ENCODE data around the gene FAM168B. TPM values are rescaled to one million over a fixed set of nuclear protein-coding genes. Genes with fewer than 3 reads are reported as not detected.
A peak's percentile ranks its signal among the peaks of the same experiment; 100 is the strongest.

FAM168B gene
- total and polyA plus RNA-seq, 3 experiments from 2014 or later: 40.4 to 97.6 (median 93.1) TPM

DNA sequence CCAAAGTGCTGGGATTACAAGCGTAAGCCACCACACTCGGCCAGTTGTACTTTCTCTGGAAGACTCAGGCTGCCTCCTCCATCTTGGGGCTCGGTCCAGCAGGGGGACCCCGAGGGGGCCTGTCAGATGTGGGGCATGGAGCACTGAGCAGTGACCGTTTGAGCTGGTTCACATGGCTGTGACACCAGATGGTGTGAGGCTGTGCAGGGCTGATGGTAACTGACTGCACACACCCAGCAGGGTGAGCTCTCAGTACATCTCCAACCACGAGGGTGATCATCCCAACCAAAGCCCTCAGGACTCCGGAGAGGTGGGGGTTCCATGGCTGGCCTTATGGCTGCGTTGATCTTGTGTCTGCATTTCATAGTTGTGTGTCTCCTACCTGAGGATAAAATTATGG lies 63.4 kb downstream of the FAM168B start:
- H3K36me3 ChIP-seq (ENCODE audit: insufficient read depth, low read length): no peaks in the 10 kb centered on the region
- Mint-ChIP-seq H3K9me3 (peaks cover 0 to 9% (median 2%) of the 10 kb centered on the region in 5 donors), H3K27me3 (peaks cover 15 to 59% of the 10 kb centered on the region in 2 donors), H3K36me3 (peaks cover 0 to 1% (median 0%) of the 10 kb centered on the region in 3 donors), H3K4me3 (no peak overlapping the region), H3K4me1 (peaks cover 8 to 11% (median 10%) of the 10 kb centered on the region in 3 donors), H3K27ac (no peak overlapping the region)
- CTCF ChIA-PET: no interaction called here
- peaks cover 11% of the 10 kb centered on the region for H3K27me3 ChIP-seq (ENCODE audit: insufficient read depth, low read length, poor library complexity, severe bottlenecking)
- no peak overlapping the region for H3K4me3 ChIP-seq (ENCODE audit: low read length)
- no peaks in the 10 kb centered on the region for H3K9me3 ChIP-seq (ENCODE audit: low read length)
- H3K4me1 ChIP-seq (ENCODE audit: insufficient read depth, low read length): peaks cover 10% of the 10 kb centered on the region
- DNase-seq: no peak
- POLR2A ChIA-PET: no interaction called here
- no peak overlapping the region for H3K27ac ChIP-seq (ENCODE audit: low read depth, low read length)

DNA sequence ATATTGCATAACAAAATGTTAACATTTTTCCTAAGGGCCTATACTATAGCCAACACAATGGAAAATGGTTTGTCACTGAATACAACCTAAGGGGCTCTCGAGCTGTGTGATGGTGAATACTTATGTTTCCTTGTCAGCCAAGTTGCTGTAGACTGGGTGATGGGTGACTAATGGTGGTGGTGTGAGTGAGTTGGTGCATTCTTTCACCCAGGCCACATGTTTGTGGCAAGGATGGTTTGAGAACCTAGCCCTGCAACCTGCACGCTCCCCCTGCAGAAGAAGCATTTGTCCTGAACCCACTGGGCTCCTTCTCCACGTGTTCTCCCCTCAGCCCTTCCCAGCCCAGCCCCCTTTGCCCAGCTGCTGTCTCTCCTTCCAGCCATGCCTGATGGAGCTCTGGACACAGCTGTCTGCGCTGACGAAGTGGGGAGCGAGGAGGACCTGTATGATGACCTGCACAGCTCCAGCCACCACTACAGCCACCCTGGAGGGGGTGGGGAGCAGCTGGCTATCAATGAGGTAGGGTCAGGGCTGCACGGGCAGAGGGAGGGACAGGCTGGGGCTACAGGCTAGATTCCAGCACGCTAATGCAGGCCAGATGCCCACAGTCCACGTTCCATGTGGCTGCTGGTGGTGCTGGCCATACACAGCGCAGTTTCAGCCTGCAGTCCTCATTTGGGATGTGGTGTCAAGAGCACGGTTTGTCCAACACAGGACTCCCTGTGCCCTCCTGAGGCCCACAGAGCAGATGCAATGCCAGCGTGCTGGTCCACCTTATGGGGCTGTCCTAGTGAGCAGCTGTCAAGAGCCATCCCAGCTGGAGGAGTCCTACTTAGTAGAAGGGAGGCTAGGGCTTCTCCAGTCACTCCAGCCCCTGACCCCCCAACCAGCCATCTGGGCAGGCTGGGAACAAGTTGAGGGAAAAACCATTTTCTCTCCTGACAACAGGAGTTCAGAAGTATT lies 65.4 kb downstream of the FAM168B start:
- peaks cover 0 to 1% (median 0%) of the 10 kb centered on the region in 3 donors for H3K36me3 Mint-ChIP-seq
- ChIA-PET POLR2A (no interaction called here), CTCF (no interaction called here)
- no peaks in the 10 kb centered on the region for H3K4me1 Mint-ChIP-seq
- DNase-seq: no peak
- Histone ChIP-seq H3K27ac (ENCODE audit: low read depth, low read length) (no peak overlapping the region), H3K4me1 (ENCODE audit: insufficient read depth, low read length) (no peaks in the 10 kb centered on the region), H3K27me3 (ENCODE audit: insufficient read depth, low read length, poor library complexity, severe bottlenecking) (peaks cover 7% of the 10 kb centered on the region), H3K9me3 (ENCODE audit: low read length) (no peaks in the 10 kb centered on the region), H3K36me3 (ENCODE audit: insufficient read depth, low read length) (no peaks in the 10 kb centered on the region), H3K4me3 (ENCODE audit: low read length) (no peak overlapping the region)
- H3K9me3 Mint-ChIP-seq: peaks cover 0 to 9% (median 2%) of the 10 kb centered on the region in 5 donors
- no peak overlapping the region for H3K4me3 Mint-ChIP-seq
- no peak overlapping the region for H3K27ac Mint-ChIP-seq
- H3K27me3 Mint-ChIP-seq: peaks cover 13 to 63% of the 10 kb centered on the region in 2 donors

DNA sequence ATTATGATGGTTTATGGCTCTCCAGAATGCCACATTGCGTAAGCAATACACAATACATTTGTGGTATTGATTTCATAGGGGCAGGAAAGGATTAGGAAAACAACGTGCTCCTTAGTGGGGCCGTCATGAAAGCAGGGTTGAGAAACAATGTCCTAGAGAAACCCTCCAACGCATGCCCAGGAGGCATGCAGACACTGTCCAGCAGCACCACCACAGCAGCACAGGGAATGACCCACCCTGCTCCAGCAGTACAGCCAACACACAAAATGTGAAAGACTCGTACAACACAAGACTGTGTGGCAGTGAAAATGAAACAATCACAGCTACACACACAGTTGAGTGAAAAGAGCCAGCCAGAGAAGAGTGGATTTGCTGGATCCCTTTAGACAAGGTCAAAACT lies 66.3 kb downstream of the FAM168B start:
- Mint-ChIP-seq H3K27ac (no peak overlapping the region), H3K4me1 (no peaks in the 10 kb centered on the region), H3K4me3 (no peak overlapping the region), H3K36me3 (peaks cover 0 to 1% (median 0%) of the 10 kb centered on the region in 3 donors), H3K27me3 (peaks cover 13 to 65% of the 10 kb centered on the region in 2 donors), H3K9me3 (peaks cover 0 to 9% (median 2%) of the 10 kb centered on the region in 5 donors)
- no peak overlapping the region for H3K4me3 ChIP-seq (ENCODE audit: low read length)
- H3K27me3 ChIP-seq (ENCODE audit: insufficient read depth, low read length, poor library complexity, severe bottlenecking): peaks cover 7% of the 10 kb centered on the region
- POLR2A ChIA-PET: no interaction called here
- H3K4me1 ChIP-seq (ENCODE audit: insufficient read depth, low read length): no peaks in the 10 kb centered on the region
- CTCF ChIA-PET: no interaction called here
- no peak for DNase-seq
- H3K27ac ChIP-seq (ENCODE audit: low read depth, low read length): no peak overlapping the region
- no peaks in the 10 kb centered on the region for H3K9me3 ChIP-seq (ENCODE audit: low read length)
- H3K36me3 ChIP-seq (ENCODE audit: insufficient read depth, low read length): no peaks in the 10 kb centered on the region

DNA sequence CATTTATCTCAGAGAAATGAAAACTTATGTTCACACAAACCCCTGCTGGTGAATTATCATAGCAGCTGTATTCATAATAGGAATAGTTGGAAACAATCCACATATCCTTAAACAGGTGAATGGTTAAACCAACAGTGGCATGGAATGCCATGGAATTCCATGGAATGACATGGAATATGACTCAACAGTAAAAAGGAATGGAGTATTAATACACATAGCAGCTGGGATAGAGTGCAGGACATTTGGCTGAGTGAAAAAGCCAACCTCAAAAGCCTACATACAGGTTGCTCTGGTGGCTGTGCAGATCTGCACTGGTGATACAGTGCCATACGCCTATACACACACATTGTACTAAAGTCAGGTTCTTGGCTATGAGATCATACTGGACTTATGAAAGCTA lies 69.5 kb downstream of the FAM168B start:
- Histone ChIP-seq H3K27ac (ENCODE audit: low read depth, low read length) (no peak overlapping the region), H3K36me3 (ENCODE audit: insufficient read depth, low read length) (no peaks in the 10 kb centered on the region), H3K27me3 (ENCODE audit: insufficient read depth, low read length, poor library complexity, severe bottlenecking) (peaks cover 7% of the 10 kb centered on the region), H3K9me3 (ENCODE audit: low read length) (no peaks in the 10 kb centered on the region), H3K4me1 (ENCODE audit: insufficient read depth, low read length) (no peaks in the 10 kb centered on the region), H3K4me3 (ENCODE audit: low read length) (no peak overlapping the region)
- no peak overlapping the region for H3K27ac Mint-ChIP-seq
- DNase-seq: no peak
- H3K27me3 Mint-ChIP-seq: peaks cover 17 to 64% of the 10 kb centered on the region in 2 donors
- CTCF ChIA-PET: interaction anchor here (1.8 kb wide), 1 partner anchor 17 kb away, joined by 8 read pairs; no protein-coding TSS in a partner anchor
- H3K9me3 Mint-ChIP-seq: peaks cover 0 to 9% (median 4%) of the 10 kb centered on the region in 5 donors
- no peaks in the 10 kb centered on the region for H3K4me1 Mint-ChIP-seq
- peaks cover 0 to 3% (median 0%) of the 10 kb centered on the region in 3 donors for H3K36me3 Mint-ChIP-seq
- POLR2A ChIA-PET: no interaction called here
- H3K4me3 Mint-ChIP-seq: no peak overlapping the region

DNA sequence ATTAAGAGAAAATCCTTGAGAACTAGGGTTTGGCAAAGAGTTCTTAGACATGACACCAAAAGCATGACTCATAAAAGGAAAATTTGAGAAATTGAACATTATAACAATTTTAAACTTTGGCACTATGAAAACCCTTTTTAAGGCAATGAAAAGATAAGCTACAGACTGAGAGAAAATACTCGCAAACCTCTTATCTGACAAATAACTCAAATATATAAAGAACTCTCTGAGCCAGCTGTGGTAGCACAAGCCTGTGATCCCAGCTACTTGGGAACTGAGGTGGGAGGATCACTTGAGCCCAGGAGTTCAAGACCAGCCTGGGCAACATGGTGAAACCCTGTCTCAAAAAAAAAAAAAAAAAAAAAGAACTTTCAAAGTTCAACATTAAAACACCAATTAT lies 70.5 kb downstream of the FAM168B start:
- no peaks in the 10 kb centered on the region for H3K4me1 ChIP-seq (ENCODE audit: insufficient read depth, low read length)
- CTCF ChIA-PET: interaction anchor here (1.8 kb wide), 1 partner anchor 18 kb away, joined by 8 read pairs; no protein-coding TSS in a partner anchor
- no peaks in the 10 kb centered on the region for H3K9me3 ChIP-seq (ENCODE audit: low read length)
- Mint-ChIP-seq H3K27me3 (peaks cover 12 to 55% of the 10 kb centered on the region in 2 donors), H3K9me3 (peaks cover 0 to 8% (median 4%) of the 10 kb centered on the region in 5 donors), H3K27ac (no peak overlapping the region), H3K4me3 (no peak overlapping the region), H3K4me1 (no peaks in the 10 kb centered on the region), H3K36me3 (peaks cover 0 to 3% (median 0%) of the 10 kb centered on the region in 3 donors)
- H3K36me3 ChIP-seq (ENCODE audit: insufficient read depth, low read length): no peaks in the 10 kb centered on the region
- POLR2A ChIA-PET: interaction anchor here (0.7 kb wide), 1 partner anchor 68 kb away, joined by 3 read pairs; no protein-coding TSS in a partner anchor
- H3K27ac ChIP-seq (ENCODE audit: low read depth, low read length): no peak overlapping the region
- no peak overlapping the region for H3K4me3 ChIP-seq (ENCODE audit: low read length)
- H3K27me3 ChIP-seq (ENCODE audit: insufficient read depth, low read length, poor library complexity, severe bottlenecking): no peaks in the 10 kb centered on the region
- DNase-seq: no peak

DNA sequence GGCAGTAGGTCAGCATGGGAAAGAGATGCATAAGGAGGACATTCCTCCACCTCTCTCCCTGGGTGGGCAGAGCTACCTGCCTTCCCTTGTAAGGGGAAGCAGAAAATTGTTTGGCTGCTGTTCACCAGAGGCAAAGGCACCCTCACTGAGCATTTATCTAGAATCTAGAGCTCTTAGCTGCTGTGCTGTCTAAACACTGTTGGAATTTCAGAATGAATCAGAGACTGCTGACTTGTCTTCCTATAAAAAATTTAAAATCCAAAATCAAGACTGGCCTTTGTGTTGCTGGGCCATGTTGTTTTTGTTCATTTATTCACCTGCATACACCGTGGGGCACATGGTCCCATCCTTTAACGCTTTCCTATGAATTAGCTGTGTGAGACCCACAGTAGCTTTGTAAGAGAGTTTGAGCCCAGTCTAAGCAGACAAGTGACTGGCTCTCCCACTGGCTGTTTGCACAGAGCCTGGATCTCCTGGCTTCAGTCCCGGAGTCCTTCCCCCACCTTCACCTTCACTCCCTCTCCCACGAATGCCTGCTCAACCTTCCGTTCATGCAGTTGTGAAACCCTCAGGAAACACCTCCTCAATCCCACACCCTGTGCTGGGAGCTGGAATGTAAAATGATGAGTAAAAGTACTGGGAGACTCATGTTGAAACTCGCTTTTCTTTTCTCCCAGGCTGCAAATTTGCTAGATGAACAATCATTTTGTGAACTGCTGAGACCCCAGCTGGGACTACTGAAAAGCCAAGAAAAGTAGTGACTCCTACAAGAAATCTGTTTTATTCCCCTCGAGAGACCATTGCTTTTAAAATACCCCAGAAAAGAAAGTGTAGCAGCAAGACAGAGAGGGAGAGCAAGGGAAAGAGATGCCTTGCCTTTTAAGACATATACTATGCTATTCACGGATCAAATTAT lies 76.2 kb downstream of the FAM168B start:
- Mint-ChIP-seq H3K4me3 (no peak overlapping the region), H3K4me1 (peaks cover 1 to 3% (median 1%) of the 10 kb centered on the region in 3 donors), H3K9me3 (peaks cover 0 to 2% (median 0%) of the 10 kb centered on the region in 5 donors), H3K27ac (peak overlapping the region in 1 of 8 donors; percentile 34), H3K27me3 (peaks cover 6 to 10% of the 10 kb centered on the region in 2 donors), H3K36me3 (peaks cover 0 to 3% (median 2%) of the 10 kb centered on the region in 3 donors)
- ChIA-PET CTCF (interaction anchor here (0.6 kb wide), 1 partner anchor 94 kb away, joined by 3 read pairs; no protein-coding TSS in a partner anchor), POLR2A (no interaction called here)
- no peak overlapping the region for H3K27ac ChIP-seq (ENCODE audit: low read depth, low read length)
- DNase-seq: no peak
- no peak overlapping the region for H3K4me3 ChIP-seq (ENCODE audit: low read length)
- no peaks in the 10 kb centered on the region for H3K27me3 ChIP-seq (ENCODE audit: insufficient read depth, low read length, poor library complexity, severe bottlenecking)
- no peaks in the 10 kb centered on the region for H3K4me1 ChIP-seq (ENCODE audit: insufficient read depth, low read length)
- no peaks in the 10 kb centered on the region for H3K9me3 ChIP-seq (ENCODE audit: low read length)
- no peaks in the 10 kb centered on the region for H3K36me3 ChIP-seq (ENCODE audit: insufficient read depth, low read length)

DNA sequence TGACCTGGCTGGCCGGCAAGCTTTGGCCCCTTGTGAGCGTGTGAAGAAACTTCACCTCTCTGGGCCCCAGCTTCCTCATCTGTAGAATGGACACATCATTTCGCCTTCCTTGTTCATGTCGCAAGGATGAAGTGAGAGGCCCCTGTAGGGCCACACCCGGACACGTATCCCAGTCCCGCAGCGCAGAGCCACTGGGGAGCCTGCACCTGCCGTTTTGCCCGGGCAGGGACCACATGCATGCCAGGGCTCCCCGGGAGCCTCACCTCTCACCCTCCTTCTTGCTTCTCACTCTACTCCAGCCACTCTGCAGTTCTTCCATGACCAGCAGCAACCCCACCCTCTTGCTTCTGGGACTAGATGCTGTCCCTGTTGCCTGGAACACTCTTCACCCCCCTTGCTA lies 77.5 kb downstream of the FAM168B start:
- no peak for DNase-seq

More for the DNA sequence above, 77.5 kb downstream of the FAM168B start:
- H3K27me3 ChIP-seq (ENCODE audit: insufficient read depth, low read length, poor library complexity, severe bottlenecking): no peaks in the 10 kb centered on the region
- H3K4me3 ChIP-seq (ENCODE audit: low read length): no peak overlapping the region
- no peak overlapping the region for H3K27ac ChIP-seq (ENCODE audit: low read depth, low read length)
- ChIA-PET CTCF (no interaction called here), POLR2A (no interaction called here)
- Mint-ChIP-seq H3K4me3 (no peak overlapping the region), H3K36me3 (peaks cover 0 to 8% (median 0%) of the 10 kb centered on the region in 3 donors), H3K4me1 (peaks cover 14 to 16% (median 15%) of the 10 kb centered on the region in 3 donors), H3K27me3 (peaks cover 0 to 9% of the 10 kb centered on the region in 2 donors), H3K27ac (no peak overlapping the region), H3K9me3 (no peaks in the 10 kb centered on the region)
- H3K9me3 ChIP-seq (ENCODE audit: low read length): no peaks in the 10 kb centered on the region
- peaks cover 9% of the 10 kb centered on the region for H3K4me1 ChIP-seq (ENCODE audit: insufficient read depth, low read length)
- H3K36me3 ChIP-seq (ENCODE audit: insufficient read depth, low read length): no peaks in the 10 kb centered on the region

Measured in CD8-positive, alpha-beta memory T cell (primary cell).